Endothelial cell of hepatic sinusoid (primary cell): Measurements from ENCODE around the gene FBXL19.

ENCODE experiments used
- in situ Hi-C: cut with HindIII; loops from 2 replicates; pipeline ENCODE4 v1.10.0; 2017; ENCODE audit warnings: low sequenced_read_pairs

Gene FBXL19

GRCh38 chr16:30983289-30983889, 60.0 kb downstream of the FBXL19 start:
- in situ Hi-C loops, result no loop called here

- in situ Hi-C loops, result no loop called here
Observed at GRCh38 chr16:30983898-30984610, 60.7 kb downstream of the FBXL19 start.

GRCh38 chr16:30984669-30985400, 61.5 kb downstream of the FBXL19 start, which contains the start of gene HSD3B7:
HSD3B7 (plus strand) TSS chr16:30985207; CDS start chr16:30985659, 452 bp downstream.
- in situ Hi-C loops, result no loop called here

GRCh38 chr16:30985401-30986128, 62.2 kb downstream of the FBXL19 start:
- in situ Hi-C loops, result no loop called here

DNA sequence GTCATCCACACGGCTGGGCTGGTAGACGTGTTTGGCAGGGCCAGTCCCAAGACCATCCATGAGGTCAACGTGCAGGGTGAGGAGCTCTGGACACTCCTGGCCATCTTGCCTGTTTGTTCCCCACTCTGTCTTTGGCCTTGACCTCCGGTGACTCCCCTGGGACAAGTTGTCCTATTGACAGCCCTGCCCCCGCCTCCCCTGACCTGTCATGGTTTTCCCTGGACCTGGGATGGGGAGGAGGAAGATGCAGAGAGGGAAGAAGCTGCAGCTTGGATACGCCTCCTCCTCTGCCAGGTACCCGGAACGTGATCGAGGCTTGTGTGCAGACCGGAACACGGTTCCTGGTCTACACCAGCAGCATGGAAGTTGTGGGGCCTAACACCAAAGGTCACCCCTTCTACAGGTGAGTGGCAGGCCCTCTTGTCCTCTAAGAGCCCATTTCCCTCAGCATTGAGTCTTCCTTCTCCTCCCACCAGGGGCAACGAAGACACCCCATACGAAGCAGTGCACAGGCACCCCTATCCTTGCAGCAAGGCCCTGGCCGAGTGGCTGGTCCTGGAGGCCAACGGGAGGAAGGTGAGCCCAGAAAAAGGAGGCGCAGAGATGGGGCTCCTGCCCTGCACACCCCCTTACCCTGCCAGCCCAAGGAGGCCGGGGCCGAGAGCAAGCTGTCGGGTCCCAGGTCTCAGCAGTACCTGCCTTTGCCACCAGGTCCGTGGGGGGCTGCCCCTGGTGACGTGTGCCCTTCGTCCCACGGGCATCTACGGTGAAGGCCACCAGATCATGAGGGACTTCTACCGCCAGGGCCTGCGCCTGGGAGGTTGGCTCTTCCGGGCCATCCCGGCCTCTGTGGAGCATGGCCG, 63.0 kb downstream of the FBXL19 start:
- in situ Hi-C loops, result no loop called here

DNA sequence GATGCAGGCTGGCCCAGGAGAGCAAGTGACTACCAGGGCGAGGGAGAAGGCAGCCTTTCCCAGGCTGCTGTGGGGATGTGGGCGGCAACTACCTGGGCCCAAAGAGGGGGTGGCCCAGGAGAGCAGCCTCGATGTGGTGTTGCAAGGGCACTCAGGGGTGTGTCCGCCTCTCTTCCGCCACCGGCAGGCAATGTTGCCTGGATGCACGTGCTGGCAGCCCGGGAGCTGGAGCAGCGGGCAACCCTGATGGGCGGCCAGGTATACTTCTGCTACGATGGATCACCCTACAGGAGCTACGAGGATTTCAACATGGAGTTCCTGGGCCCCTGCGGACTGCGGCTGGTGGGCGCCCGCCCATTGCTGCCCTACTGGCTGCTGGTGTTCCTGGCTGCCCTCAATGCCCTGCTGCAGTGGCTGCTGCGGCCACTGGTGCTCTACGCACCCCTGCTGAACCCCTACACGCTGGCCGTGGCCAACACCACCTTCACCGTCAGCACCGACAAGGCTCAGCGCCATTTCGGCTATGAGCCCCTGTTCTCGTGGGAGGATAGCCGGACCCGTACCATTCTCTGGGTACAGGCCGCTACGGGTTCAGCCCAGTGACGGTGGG, 64.3 kb downstream of the FBXL19 start:
- in situ Hi-C loops, result no loop called here

- in situ Hi-C loops, result no loop called here
Observed at GRCh38 chr16:30989469-30990047, 66.2 kb downstream of the FBXL19 start.

GRCh38 chr16:30990105-30990504, 66.7 kb downstream of the FBXL19 start:
- in situ Hi-C loops, result no loop called here

DNA sequence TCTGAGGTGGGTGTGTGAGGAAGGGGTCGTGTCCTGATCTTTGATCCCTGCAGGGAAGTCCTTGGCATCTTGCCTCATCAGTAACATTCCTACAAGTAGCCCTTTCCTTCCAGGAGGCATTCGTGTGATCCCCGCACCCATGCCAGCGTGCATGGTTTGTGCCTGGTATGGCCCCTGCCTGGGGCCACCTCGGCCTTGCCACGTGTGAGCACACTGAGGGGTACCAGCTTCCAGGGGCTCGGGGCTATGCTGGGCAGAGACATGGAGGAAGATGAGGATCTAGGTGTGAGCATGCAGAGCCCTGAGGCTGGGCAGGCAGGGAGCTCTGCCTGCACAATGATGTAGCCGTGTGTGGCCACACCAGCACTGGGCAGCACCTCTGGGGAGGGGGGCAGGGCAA, 67.7 kb downstream of the FBXL19 start:
- in situ Hi-C loops, result no loop called here

DNA sequence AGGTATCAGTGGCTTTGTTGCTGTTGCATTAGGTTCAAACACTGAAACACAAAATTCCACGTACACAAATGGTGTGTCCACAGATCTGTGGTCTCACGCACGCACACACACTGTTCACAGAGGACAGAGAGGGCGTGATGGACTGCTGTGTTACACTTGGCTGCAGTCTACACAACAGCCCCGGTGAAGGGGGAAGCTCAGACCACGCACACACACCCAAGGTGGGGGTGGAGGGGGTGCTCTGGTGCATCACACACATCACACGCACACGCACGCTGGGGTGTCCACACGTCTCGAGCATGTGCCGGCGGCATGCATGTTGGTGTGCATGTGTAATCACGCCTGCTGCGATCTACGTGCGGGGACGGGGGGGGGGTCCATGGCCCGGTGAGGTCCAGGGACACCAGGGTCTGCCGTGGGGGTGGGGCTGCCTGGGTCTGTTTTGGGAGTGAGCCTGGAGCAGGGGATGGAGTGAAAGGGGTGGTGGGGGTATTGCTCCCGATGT, 69.0 kb downstream of the FBXL19 start:
- in situ Hi-C loops, result no loop called here

DNA sequence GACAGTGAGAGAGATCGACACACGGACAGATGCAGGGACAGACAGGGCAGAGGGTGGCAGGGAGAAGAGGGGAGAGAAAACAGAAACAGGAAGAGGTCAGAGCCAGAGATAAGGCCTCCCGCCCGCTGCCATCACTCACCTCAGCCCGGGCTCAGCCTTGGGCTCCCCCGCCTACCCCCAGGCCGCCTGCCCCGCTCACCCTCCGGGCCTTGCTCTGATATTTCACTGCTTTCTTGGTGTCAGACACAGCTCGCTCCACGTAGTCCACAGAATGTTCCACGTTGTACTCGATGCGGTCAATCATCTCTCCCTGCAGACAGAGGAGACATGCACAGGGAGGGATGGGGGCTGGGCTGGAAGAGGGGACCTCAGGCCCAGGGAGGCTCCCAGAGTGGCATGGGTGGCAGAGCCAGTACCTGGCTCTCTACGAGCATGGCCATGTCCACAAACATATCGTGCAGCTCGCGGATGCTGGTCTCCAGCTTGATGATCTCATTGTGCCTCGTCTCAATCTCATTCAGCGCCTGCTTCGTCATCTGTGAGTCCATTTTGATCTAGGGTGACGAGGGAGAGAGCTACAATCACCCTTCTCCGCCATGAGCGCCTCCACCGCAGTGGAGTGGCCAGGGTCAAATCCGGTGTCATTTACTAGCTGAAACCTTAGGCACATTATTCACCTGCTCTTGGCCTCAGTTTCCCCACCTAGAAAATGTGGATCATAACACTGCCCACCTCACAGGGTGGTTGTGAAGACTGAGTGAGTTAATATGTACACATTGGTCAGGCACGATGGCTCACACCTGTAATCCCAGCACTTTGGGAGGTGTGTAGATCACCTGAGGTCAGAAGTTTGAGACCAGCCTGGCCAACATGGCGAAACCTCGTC, 69.8 kb downstream of the FBXL19 start:
- in situ Hi-C loops, result no loop called here

GRCh38 chr16:30995927-30996323, 72.6 kb downstream of the FBXL19 start:
- in situ Hi-C loops, result no loop called here

- in situ Hi-C loops, result no loop called here
Observed at GRCh38 chr16:30996324-30996984, 73.1 kb downstream of the FBXL19 start.

DNA sequence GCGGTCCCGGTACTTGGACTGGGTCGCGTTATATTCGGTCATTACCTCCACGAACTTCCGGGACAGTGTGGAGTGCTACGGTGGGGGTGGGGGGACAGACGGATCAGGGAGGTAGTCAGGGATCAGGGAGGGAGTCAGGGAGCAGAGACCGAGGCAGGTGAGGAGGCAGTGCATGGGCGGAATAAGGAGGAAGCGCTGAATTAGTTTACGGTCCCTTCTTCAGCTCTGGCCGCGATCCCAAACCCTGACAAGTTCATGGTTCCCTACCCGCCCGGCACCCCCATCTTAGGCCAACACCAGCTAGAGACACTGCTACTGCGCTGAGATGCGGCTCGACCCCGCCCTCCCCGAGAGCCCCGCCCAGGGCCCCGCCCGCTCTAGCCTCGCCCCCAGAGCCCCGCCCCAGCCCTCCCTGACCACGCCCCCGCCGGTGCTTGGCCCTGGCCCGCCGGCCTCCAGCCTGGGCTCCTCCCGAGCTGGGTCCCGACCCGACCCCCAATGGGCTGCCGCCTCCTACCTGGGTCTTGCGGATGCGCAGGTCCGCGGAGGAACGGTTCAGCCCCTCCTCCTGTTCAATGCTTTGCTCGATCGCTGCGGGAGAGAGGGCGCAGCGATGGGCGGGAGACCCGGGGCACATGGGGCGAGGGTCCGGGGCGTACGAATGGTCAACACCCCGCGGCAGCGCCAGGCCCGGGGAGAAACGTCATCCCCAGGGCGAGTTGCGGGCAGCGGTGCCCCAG, 73.8 kb downstream of the FBXL19 start:
- in situ Hi-C loops, result no loop called here

GRCh38 chr16:30997725-30998711, 74.6 kb downstream of the FBXL19 start:
- in situ Hi-C loops, result no loop called here
